Fibroblast of skin of back (primary cell): ENCODE results near the gene LINGO1.

Experiments
- DNase-seq: peaks from one replicate; pipeline ENCODE4 v3.0.0-alpha.2; 2013

The LINGO1 gene

DNA sequence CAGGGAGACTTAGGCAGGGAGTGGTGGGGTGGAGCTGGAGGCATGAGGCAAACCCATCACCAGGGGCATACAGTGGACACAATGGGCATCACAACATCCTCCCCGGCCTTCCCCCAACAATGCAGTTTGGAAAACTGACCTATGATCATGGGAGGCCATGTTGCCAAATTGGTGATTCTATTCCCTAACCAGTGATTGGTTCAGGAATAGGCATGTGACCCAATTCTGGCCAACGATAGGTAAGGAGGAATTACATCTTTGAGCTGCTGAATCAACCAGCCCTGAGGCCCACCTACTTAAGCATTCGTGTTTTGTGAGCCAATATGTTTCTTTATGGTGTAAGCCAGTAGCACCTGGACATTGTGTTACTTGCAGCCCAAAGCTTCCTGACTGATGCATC lies 40.0 kb downstream of the LINGO1 start:
- no peak for DNase-seq

DNA sequence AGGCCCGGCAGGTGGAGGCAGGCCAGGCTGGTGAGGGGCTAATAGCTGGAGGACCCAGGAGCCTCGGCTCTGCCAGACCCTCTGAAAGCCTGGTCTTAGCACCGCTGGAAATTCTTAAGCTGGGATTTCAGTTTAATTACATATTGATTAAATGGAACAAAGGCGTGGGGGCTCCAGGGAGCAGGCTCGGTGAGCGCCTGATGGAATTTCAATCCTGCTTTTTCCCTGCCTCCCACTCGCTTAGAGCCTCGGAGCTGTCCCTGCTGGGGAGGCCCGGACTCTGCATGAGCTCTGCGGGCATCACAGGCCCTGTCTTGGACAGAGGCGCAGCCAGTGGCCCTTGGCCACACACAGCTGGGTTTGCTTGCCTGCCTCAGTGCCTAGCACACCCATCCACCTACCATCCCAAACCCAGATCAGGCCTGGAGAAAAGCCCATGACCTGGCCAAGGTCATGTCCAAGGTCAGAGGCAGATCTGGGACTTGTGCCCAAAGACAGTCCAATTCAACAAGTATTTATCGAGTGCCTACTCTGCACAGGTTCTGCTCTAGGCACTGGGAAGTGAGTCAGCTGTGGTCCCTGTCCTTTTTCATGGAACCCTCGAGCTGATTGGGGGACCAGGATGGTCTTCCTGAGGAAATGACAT lies 40.6 kb downstream of the LINGO1 start:
- no peak for DNase-seq

DNA sequence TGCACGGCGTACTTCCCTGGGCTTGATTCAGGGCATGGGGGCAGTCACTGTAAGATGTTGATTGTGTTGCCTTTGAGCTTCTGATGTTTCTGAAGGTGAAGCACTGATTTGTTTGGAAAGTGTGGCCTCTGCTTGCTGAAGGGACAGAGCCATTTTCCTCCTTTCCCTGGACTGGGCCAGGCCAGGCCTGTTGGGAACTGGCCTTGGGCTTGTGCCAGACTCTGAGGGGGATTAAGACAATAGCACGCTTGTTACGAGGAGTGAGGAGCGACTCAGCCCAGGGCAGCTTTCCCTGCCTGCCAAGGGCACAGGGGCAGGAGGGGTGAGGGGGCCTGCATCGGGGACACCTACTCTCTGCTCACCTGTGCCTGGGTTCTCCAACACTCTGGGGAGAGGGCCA lies 42.9 kb downstream of the LINGO1 start:
- peak; percentile 22 for DNase-seq

DNA sequence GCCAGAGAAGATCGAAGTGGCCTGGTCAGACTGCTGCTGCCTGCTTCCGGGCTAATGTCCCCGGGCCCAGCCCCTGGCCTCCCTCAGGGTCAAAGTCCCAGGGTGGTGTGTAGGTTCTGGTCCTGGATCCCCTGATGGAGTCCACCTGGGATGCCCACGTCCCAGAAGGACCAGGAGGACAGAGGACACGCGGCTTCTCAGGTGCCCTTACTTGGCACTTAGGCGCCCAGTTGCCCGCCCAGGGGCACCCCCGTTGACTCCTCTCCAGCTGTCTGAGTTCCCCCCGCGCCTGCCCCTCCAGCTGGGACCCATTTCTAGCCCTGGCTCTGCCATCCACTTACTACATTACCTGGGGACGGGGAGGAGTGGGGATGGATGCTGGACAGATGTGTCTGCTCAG lies 44.6 kb downstream of the LINGO1 start:
- no peak for DNase-seq

DNA sequence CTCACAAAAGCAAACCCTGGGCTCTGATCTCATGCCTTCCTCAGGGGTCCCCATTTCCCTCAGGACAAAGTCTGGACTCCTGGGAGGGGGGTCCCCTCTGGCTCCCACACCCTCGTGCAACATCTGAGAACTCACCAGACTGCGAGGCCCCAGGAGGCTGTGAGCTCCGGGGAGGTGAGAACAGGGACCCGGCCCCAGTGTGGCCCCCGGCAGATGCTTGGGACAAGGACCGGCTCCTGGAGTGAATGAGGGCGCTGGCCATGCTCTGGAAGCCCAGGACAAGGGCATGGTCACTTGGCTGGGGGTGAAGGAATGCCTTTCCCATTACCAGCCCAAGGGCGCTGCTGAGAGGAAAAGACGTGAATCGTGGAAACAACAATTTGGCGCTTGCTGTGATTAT lies 48.0 kb downstream of the LINGO1 start:
- no peak for DNase-seq

DNA sequence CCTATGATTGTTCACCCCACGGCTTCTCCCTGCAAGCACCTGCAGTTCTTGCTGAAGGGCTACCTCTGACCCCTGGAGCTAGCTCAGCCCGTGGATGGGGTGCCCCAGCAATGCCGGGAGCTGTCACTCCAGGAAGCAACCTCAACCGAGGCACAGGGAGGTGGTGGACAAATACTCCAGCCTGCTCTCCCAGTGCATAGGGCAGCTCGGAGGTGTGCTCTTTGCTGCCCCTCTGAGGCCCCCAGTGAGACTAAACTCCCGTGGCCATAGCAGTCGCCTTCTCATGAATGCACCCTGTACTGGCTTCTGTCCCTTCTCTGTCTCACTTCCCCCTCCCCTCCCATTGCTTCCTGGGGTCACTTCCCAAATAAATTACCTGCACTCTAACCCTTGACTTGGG lies 48.5 kb downstream of the LINGO1 start:
- no peak for DNase-seq

DNA sequence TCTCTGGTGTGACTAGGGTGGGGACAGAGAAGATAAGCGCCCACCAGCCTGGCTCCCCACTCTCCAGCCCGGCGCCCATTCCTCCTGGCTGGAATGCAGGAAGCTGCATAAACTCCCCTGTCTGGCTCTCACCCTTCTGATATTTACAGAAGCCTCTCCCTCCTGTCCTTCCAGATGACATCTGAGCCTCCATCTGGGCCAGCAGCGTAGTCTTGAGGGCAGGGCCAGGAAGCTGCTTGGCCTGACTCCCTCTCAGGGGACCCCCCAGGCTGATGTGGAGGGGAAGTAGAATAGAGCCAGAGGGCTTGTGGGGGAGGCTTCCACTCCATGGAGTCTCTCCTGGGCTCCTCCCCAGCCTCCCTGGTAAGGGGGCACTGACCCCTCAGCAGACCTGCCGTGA lies 49.9 kb downstream of the LINGO1 start:
- no peak for DNase-seq

DNA sequence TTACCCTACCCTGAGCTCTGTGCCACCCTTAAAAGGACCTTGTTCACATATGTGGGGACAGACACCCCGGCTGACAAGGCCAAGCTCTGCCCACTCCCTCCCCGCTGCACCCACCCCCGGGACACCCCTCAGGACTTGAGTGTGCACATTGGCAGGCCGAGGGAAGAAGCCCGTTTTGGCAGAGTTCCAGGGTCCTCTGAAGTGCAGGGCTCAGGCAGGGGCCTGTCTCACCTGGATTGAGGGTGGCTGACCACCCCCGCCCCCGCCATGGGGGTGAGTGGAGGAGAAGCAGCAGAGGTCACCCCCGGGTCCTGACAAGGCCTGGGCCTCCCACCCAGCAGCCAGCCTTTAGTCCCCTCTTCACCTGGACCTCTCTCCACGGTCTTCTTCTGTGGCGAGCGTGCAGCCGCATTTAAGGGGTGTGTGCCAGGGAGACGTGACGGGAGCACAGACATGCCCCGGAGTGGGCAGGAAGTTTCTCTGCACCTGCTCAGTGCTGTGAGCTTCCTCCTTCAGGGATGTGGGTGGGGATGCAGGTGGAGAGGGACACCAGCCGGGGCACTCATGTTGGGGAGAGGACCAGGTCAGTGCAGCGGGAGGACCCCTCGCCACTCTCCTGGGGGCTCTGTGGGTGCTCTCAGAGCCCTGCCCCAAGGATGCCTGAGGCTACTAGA lies 50.7 kb downstream of the LINGO1 start:
- no peak for DNase-seq

DNA sequence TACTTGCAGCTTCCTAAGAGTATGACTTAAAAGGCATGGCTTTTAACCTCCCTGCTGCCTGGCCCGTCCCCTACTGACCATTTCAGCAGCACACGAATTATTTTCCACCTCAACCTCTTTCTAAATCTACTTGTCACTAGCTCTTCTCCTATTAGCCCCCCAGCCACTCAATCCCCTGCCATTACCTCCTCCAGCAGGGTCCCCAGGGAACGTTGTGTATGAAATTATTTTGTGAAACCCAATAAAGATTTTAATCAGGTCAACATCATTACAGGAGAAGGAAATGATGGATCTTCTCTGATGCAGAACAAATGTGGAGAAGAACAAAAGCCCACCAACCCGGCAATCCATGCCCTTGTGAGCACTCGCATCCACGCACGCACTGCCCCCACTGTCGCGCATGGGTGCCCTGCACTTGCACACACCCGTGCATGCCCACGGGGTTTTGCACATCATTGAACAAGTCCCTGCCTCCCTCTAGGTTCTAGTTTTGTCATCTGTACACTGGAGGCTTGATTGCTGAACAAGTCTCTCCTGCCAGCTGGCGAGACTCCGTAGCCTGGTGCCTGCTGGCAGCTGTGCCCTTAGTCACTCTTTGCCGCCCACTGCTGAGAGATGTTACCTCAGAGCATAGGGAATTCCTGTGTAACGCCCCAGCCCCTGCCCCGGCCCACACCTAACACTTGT lies 51.6 kb downstream of the LINGO1 start:
- DNase-seq, result no peak

DNA sequence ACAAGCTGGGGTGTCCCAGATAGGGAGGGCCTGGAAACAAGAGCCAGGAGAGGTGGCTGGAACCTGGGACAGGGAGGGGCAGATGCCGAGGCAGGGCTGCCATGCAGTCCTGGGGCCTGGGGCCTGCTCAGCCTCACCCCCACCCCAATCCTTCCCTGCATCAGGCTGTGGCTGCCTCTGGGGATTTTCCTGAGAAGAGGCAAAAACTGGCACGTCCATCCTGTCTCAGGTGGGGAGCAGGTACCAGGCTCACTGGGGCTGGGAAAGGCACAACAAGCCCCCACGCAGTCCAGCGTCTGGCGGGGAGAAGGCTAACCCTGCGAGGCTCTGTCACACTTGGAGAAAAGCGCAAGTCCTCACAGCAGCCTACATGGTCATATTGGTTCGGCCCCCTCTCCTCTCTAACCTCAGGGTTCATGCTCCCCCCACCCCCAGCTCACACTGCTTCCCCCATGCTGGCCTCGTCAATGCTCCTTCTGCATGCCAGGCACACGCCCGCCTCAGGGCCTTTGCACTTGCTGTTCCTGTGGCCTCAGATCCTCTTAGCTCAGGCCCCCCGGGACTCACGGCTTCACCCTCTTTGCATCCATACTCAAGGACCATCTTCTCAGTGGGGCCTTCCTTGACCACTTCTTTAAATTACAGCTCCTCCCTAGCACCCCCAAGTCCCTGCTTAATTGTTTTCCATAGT lies 53.1 kb downstream of the LINGO1 start:
- no peak for DNase-seq

DNA sequence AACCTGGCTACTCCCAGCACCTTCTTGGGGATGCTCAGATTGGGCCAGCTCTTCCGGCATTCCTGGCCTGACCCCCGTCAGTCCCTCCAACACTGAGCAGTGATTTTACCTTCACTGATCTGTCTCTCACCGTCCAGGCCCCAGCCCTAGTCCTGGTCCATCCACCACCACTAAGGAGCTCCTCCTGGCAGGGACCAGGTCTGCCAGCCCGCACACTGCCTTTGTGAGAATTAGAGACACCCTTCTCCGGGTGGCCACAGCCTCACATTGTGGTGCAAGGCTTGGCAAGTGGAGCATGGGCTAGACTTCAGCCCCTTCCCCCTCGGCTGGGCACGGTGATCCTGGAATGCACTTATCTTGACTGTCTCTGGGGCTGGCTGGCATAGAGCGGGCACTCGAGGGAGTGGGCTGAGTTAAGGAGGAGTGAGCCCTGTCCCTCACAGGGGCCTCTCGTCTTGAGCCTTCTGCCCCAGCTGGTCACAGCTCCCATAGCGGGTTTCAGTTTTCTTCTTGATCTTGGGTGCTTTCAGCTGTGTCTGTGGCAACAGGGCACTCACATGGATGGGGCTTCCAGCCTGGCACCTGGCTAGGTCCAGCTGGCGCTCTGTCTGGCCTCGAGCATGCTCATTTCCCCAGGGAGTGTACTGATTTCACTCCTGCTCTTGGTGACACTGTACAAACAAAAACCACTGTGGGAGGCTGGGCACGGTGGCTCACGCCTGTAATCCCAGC lies 53.9 kb downstream of the LINGO1 start:
- no peak for DNase-seq

DNA sequence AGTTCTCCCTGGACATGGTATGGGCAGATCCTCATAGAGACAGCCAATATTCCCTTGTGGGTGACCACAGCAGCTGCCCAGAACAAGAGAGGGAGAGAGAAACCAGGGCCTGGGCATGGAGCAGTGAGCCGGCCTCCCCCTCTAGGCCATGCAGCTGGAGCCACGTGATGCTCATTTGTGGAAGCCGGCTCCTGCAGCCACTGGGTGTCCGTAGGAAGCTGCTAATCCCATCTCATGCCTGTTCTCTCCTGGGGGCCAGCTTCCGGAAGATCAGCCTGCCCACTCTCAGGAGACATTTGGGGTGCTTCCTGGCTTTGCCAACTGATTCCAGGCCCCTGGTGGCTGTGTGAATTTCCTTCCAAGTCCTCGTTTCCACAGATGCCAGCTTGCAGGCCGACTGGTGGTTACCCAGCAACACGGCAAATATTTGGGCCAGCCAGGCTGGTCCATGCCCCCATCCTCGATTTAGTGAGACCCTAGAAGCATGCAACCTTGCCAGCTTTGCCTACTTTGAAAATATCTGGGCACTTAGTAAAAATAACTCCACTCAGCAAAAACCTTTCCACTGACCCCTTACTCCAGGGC lies 55.3 kb downstream of the LINGO1 start:
- no peak for DNase-seq

DNA sequence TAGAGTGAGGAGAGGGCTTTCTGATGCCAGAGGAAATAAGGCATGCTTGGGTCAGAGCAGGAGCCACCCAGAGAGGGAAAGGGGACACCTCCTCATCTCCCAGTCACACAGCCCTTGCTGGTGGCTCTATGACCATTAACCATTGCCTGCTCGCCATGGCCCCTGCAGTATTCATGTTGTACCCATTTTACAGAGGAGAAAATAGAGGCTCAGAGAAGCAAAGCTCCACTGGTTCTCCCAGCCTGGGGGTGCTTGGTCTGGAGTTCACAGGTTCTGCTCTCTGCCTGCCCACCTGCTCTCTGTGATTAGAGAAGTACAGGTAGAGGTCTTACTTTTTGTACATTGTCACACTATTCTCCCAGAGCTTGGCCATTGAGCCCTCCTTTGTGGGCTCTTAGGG lies 56.2 kb downstream of the LINGO1 start:
- no peak for DNase-seq

DNA sequence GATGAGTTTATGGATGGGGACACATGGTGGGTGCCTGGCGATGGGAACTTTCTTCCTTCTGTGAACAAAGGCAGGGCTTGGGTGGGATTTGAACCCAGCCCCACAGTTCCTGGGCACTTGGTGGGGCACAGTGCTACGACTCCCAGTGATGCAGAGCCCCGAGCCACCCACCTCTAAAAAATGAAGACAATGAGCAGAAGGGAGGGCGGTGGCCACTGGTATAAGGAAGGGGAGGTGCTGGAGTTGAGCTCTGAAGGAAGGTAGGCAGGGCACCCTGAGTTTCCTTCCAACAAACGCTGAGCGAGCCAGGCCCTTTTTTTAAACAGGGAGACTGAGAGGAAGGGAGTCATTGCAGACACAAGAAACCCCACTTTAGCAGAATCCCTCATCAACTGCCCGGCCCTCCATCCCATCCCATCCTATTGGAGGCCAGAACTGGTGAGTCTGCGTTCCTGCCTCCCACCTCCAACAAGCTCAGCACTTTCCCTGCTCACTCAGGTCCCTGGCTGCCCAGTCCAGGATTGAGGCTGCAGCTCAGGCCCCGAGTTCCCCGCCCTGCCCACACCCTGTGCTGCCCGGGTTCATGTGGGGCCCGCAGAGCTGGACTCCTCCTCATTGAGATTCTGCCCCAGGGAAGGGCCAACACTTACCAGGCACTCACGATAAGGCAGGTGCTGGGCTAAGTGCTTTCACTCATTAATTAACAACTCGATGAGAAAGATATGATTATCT lies 57.3 kb downstream of the LINGO1 start:
- no peak for DNase-seq

DNA sequence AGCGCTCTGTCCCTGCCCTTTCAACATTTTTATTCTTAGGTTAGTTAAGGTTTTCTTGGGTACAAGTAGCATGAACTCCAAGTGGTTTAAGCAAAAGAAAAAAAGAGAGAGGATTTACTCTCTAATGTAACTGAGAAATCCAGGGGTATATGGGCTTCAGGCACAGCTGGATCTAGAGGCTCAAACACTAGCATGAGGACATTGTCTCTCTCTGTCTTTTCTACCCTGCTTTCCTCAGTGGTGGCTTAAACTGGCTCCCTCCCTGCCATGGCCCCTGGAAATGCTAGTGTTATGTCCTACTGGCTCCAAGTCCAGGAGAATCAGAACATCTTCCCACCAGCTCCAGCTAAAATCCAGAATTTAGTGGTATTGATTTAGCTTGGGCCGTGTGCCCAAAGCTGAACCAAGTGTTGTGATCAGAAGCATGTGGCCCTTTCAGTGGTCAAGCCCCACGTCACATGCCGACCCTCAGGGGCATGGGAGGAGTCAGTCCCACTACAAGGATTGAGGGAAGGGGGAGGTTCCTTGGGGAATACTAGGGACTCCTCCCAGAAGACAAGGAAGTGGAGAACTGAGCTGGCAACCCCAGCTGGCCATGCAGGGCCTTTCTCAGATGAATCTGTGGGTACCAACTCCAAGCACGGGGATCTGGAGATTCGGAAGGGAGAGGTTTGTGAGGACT lies 58.0 kb downstream of the LINGO1 start:
- DNase-seq, result no peak

DNA sequence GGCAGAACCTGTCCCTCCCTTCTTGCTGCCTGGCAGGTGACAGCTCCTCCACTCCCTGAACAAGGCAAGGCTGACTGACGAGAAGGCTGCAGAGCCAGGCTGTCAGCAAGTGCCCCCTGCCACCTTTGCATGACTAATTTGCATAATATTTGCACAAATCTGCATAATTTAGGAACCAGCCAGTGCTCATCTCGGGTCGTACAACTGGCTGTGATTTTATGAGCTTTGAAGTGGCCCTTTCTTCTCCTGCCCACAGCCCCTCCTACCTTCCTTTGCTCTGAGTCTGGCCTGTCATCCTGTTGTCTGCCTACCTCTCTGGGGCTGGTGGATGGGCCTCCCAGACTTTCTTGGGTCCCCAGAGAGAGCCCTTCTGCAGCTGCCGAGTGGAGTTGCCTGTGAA lies 58.9 kb downstream of the LINGO1 start:
- DNase-seq, result no peak

DNA sequence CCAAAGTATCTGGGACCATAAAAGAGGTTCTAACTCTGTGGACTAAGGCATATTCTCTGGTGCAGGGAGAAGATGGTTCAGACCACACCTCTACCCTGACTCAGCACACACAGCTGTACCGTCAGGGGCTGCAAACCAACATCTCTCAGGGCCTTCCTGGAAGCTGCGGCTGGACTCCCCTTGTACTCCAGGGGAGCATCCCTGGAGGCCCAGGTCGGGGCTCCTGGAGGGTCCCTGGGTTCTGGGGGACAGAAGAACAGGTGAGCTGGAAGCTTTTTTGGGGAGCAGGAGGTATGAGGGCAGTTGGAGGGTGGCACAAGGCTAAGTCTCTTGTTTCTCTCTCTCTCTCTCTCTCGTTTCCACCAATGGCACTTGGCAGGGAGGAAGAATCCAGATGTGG lies 60.5 kb downstream of the LINGO1 start:
- DNase-seq, result no peak

DNA sequence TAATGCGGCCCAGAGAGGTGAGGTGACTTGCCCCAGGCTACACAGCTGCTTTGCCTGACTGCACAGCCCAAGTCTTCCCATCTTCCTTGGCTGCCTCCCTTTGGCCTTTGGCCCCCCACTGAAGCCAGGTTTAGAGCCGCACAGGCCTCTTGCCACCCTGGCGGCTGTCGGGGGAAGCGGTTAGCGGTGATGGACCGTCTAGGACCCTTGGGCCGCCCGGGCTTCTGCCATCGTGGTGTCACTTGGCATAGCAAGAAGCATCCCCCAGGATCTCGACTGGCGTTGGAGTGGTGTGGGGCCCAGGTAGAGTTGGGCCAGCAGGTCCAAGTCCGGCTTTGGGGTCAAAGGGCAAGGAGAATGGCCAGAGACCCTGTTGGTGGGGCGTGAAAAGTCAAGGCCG lies 61.0 kb downstream of the LINGO1 start:
- no peak for DNase-seq

DNA sequence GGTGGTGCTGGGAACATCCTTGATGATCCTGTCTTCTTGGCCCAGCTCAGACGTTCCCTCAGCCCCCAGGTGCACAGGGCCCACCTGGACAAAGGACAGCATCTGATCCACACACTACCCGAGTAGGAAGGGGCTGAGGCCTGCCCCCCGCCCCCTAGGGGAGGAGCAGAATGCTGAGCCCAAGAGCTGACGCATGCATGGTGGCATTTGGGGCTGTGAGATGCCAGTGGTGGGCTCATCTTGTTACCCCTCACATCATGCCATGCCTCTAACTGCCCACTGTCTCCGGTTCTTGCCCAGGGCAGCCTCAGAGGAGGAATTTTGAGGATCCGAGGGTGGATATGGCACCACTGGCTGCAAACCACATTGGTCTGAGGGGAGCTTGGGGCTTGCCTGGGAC lies 61.5 kb downstream of the LINGO1 start:
- no peak for DNase-seq

DNA sequence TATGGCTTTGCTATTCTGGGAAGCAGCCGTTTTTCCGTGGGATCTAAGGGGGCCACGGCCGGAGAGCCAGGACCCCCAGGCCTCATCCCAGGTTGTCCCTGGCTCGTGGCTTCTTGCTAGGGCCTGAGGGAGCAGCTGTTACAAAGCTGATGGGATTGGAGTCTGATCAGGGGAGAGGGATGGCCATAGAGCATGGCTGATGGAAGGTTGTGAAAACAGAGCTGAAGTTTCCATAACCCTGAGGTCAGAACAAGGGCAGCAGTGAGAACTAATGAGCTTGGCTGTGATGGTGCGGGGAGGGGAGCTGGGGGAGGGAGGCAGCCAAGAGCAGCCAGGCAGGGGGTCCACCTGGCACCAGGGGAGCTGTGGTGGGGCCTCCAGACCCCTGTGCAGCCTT lies 63.0 kb downstream of the LINGO1 start:
- no peak for DNase-seq
